Measurements from ENCODE around the gene MAPK11. TPM values are rescaled to one million over a fixed set of nuclear protein-coding genes. Genes with fewer than 3 reads are reported as not detected.

MAPK11 gene
- total and polyA plus RNA-seq, 10 of the 15 experiments (the other 5 are each of a cell fraction or from before 2014, with no cell fraction given): 0.05 to 12.8 (median 3.7) TPM

GRCh38 chr22:50318698-50319411 lies 48.7 kb upstream of the MAPK11 start (continued):
- TF ChIP-seq BRCA1 (IDR thresholded peaks at IDR 0.05; ENCODE audit: low read depth, low read length): no peak
- TF ChIP-seq CBX3 (IDR thresholded peaks at IDR 0.05; ENCODE audit: borderline replicate concordance, low read depth): no peak
- TF ChIP-seq GABPA (IDR thresholded peaks at IDR 0.05; ENCODE audit: low read depth): no peak
- no peak for TF ChIP-seq HSF1 (IDR thresholded peaks at IDR 0.05; ENCODE audit: low read depth, low read length)
- TF ChIP-seq PBX3 (IDR thresholded peaks at IDR 0.05; ENCODE audit: insufficient replicate concordance, low read depth, low read length): no peak
- no peak for TF ChIP-seq NRF1 (conservative IDR thresholded peaks at IDR 0.05; ENCODE audit: low read depth, low read length)
- TF ChIP-seq ESRRA (IDR thresholded peaks at IDR 0.05; ENCODE audit: low read length): no peak
- TF ChIP-seq CREM (IDR thresholded peaks at IDR 0.05; ENCODE audit: low read depth): no peak
- no peak for TF ChIP-seq SRF (IDR thresholded peaks at IDR 0.05; ENCODE audit: low read depth in 2 of 2, low read length in 2 of 2)

GRCh38 chr22:50318356-50318697 lies 48.1 kb upstream of the MAPK11 start:
- H3K36me3 ChIP-seq (ENCODE audit: control insufficient read depth in 2 of 2, insufficient read depth in 2 of 2, low read length in 1 of 2): no peaks in the 10 kb centered on the region
- H3K4me1 ChIP-seq (ENCODE audit: control insufficient read depth, insufficient read depth, low read length): peaks cover 13% of the 10 kb centered on the region
- intact Hi-C loops (cut with micrococcal nuclease; ENCODE audit: unreplicated experiment) (no loop called here), in situ Hi-C loops (cut with MboI) (no loop called here)
- H3K9ac ChIP-seq (ENCODE audit: control insufficient read depth, insufficient read depth, low read length): no peak overlapping the region
- H3K27me3 ChIP-seq (replicated peaks in 1 of 2; ENCODE audit: control insufficient read depth in 2 of 2, insufficient read depth in 2 of 2, low read length in 1 of 2): no peaks in the 10 kb centered on the region
- H3K4me2 ChIP-seq (ENCODE audit: control insufficient read depth, insufficient read depth): no peak overlapping the region
- ATAC-seq (no peak), DNase-seq (ENCODE audit: low read depth, low spot score) (no peak), FAIRE-seq (no peak)
- ChIA-PET CTCF (interaction anchor here (0.6 kb wide), 1 partner anchor 10 kb away, joined by 3 read pairs; no protein-coding TSS in a partner anchor), SMC1A (ENCODE audit: uncharacterized antibody, unreplicated experiment) (no interaction called here), RAD21 (ENCODE audit: unreplicated experiment) (no interaction called here), POLR2A (no interaction called here)
- no peak overlapping the region for H3K4me3 ChIP-seq
- no TSS peak for BruUV-seq (replicated peaks)
- H3K9me3 ChIP-seq (replicated peaks; ENCODE audit: control insufficient read depth, insufficient read depth, low read length): no peaks in the 10 kb centered on the region
- no peak overlapping the region for H2AFZ ChIP-seq (ENCODE audit: control insufficient read depth, low read depth, low read length)
- no peaks in the 10 kb centered on the region for H4K20me1 ChIP-seq (ENCODE audit: control insufficient read depth, insufficient read depth)
- H3K79me2 ChIP-seq (ENCODE audit: control insufficient read depth, insufficient read depth, low read length): peaks cover 10% of the 10 kb centered on the region
- WGBS (ENCODE audit: insufficient coverage, insufficient replicate concordance, low lambda C conversion rate, missing lambda C conversion rate): 51% methylated on average over 7 of the region's 7 CpGs
- no peak overlapping the region for H3K27ac ChIP-seq (ENCODE audit: control insufficient read depth, insufficient read depth)
- no peak for TF ChIP-seq ZNF274 (IDR thresholded peaks at IDR 0.05; ENCODE audit: insufficient read depth, insufficient read length)
- TF ChIP-seq CEBPZ (IDR thresholded peaks at IDR 0.05; ENCODE audit: low read depth, low read length): no peak
- no peak for TF ChIP-seq USF1 (IDR thresholded peaks at IDR 0.05; ENCODE audit: borderline replicate concordance, extremely low read length, insufficient read depth, low read depth, low read length)
- no peak for TF ChIP-seq USF2 (IDR thresholded peaks at IDR 0.05; ENCODE audit: borderline replicate concordance, low read depth, low read length)
- no peak for TF ChIP-seq NFYA (IDR thresholded peaks at IDR 0.05; ENCODE audit: borderline replicate concordance, low read depth, low read length)

Measured in GM12878 (cell line).